NCI-H1436 (cell line): ENCODE results near the gene FARS2.

Experiments
- DNase-seq: peaks from one replicate; lab custom pipeline; 2025; lab: John Stamatoyannopoulos, UW

Gene FARS2

GRCh38 chr6:5326022-5326641 lies 64.8 kb downstream of the FARS2 start:
- no peak for DNase-seq

GRCh38 chr6:5328800-5329199 lies 67.5 kb downstream of the FARS2 start:
- no peak for DNase-seq

- DNase-seq = no peak
Observed at GRCh38 chr6:5331845-5332442, 70.6 kb downstream of the FARS2 start.

GRCh38 chr6:5333658-5334057 lies 72.3 kb downstream of the FARS2 start:
- no peak for DNase-seq

- no peak for DNase-seq
Observed at GRCh38 chr6:5334341-5334740, 73.0 kb downstream of the FARS2 start.

GRCh38 chr6:5335020-5335419 lies 73.7 kb downstream of the FARS2 start:
- DNase-seq = no peak

- DNase-seq = no peak
Observed at GRCh38 chr6:5337573-5337972, 76.3 kb downstream of the FARS2 start.

GRCh38 chr6:5338177-5338960 lies 77.1 kb downstream of the FARS2 start:
- DNase-seq = no peak

- no peak for DNase-seq
Observed at GRCh38 chr6:5339786-5340185, 78.5 kb downstream of the FARS2 start.

GRCh38 chr6:5341845-5342244 lies 80.5 kb downstream of the FARS2 start:
- DNase-seq = no peak

- DNase-seq = no peak
Observed at GRCh38 chr6:5343998-5344397, 82.7 kb downstream of the FARS2 start.

- DNase-seq = no peak
Observed at GRCh38 chr6:5345324-5345723, 84.0 kb downstream of the FARS2 start.

GRCh38 chr6:5351552-5352210 lies 90.4 kb downstream of the FARS2 start:
- no peak for DNase-seq

- no peak for DNase-seq
Observed at GRCh38 chr6:5353971-5354370, 92.7 kb downstream of the FARS2 start.

GRCh38 chr6:5357486-5357885 lies 96.2 kb downstream of the FARS2 start:
- no peak for DNase-seq

- peak; percentile 37 for DNase-seq
Observed at GRCh38 chr6:5359417-5359816, 98.1 kb downstream of the FARS2 start.

- no peak for DNase-seq
Observed at GRCh38 chr6:5361396-5361795, 100.1 kb downstream of the FARS2 start.

GRCh38 chr6:5365436-5366195 lies 104.3 kb downstream of the FARS2 start:
- no peak for DNase-seq

GRCh38 chr6:5366941-5367340 lies 105.6 kb downstream of the FARS2 start:
- no peak for DNase-seq

GRCh38 chr6:5367510-5367909 lies 106.2 kb downstream of the FARS2 start:
- DNase-seq = no peak

GRCh38 chr6:5373430-5373829 lies 112.1 kb downstream of the FARS2 start:
- DNase-seq = no peak

- no peak for DNase-seq
Observed at GRCh38 chr6:5378331-5378730, 117.0 kb downstream of the FARS2 start.
